Measurements from ENCODE around the gene PPP6R3.

Gene PPP6R3

DNA sequence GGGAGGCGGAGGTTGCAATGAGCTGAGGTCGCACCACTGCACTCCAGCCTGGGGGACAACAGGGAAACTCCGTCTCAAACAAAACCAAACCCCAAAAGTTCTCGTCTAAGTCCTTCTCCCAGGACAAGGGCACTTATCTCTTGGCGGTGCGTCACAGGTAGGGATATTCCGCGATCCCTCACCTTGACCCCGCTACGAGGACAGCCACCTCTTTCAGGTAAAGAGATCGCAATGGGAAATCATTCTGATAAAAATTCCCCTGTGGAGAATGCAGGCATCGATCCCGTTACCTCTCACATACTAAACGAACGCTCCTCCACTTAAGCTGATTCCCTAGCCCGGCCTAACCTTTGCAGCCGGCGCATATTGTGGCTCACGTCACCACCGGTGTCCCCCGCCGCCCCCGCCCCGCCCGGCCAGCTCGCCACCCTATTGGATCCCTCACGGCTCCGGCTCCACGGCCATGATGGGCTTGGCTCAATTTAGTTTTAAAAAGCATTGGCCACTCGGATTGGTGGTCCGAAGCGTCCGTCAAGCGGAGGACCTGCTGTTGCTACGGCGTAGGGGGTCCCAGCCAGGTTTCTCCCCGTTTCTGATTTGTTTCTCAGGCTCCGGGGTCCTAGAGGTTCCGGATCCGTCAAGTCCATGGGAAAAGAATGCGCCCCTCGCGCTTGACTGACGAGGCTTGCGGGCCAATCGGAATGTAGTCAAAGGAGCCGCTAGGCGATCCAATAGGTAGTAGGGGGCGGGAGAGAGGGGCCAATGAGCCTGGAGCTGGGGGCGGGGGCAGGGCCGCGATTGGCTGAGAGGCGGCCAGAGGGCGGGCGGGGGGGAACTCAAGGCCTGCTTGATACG, 439 bp upstream of the PPP6R3 start (continued):
- TF ChIP-seq ZNF70 (CRISPR knock-in tag; IDR thresholded peaks at IDR 0.05) (peak; percentile 30; the same call in 1 of the 2 replicates), CSDC2 (CRISPR knock-in tag; IDR thresholded peaks at IDR 0.05) (0 out of 2 replicates have a peak, but pooled peaks have one; percentile 26), RARB (CRISPR knock-in tag; IDR thresholded peaks at IDR 0.05) (peak; percentile 92; the same call in 1 of the 2 replicates), ZC3H10 (CRISPR knock-in tag; IDR thresholded peaks at IDR 0.05) (no peak)
- TF ChIP-seq, protein P1, sequence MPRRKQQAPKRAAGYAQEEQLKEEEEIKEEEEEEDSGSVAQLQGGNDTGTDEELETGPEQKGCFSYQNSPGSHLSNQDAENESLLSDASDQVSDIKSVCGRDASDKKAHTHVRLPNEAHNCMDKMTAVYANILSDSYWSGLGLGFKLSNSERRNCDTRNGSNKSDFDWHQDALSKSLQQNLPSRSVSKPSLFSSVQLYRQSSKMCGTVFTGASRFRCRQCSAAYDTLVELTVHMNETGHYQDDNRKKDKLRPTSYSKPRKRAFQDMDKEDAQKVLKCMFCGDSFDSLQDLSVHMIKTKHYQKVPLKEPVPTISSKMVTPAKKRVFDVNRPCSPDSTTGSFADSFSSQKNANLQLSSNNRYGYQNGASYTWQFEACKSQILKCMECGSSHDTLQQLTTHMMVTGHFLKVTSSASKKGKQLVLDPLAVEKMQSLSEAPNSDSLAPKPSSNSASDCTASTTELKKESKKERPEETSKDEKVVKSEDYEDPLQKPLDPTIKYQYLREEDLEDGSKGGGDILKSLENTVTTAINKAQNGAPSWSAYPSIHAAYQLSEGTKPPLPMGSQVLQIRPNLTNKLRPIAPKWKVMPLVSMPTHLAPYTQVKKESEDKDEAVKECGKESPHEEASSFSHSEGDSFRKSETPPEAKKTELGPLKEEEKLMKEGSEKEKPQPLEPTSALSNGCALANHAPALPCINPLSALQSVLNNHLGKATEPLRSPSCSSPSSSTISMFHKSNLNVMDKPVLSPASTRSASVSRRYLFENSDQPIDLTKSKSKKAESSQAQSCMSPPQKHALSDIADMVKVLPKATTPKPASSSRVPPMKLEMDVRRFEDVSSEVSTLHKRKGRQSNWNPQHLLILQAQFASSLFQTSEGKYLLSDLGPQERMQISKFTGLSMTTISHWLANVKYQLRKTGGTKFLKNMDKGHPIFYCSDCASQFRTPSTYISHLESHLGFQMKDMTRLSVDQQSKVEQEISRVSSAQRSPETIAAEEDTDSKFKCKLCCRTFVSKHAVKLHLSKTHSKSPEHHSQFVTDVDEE (CRISPR knock-in tag; IDR thresholded peaks at IDR 0.05): peak; percentile 64

DNA sequence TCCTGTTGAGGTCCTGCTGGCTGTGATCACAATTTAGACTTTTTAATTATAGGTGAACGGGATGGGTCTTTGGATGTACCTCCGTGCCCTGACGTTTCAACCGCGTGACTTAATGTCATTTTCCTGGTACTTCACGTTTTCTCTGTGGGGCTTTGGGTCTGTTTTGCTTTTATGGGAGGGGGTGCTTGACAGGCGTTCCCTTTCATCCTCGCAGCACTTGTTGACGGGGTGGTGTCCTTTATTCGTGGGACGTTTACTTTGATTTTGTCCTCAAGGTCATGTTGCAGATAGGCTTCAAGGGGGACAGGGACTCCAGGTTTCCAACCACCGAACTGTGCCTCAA, 994 bp downstream of the PPP6R3 start:
- no peak for ATAC-seq
- no peak for TF ChIP-seq GLIS3 (CRISPR knock-in tag; IDR thresholded peaks at IDR 0.05)
- no peak for TF ChIP-seq ZC3H10 (CRISPR knock-in tag; IDR thresholded peaks at IDR 0.05)

DNA sequence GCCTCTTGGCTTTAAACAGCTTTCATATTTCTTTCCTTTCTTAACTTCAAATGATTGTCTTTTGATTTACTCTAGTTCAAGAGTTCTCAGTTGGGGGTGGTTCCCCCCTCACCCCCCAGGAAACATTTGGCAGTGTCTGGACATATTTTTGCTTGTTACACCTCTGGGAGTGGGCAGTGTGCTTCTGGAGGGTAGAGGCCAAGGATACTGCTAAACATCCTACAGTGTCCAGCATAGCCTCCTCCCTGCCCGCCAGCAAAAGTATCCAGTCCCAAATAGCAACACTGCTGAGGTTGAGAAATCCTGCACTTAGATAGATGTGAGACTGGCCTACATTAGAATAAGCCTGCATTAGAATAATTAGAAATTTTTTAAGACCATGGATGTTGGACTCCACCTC, 3.2 kb downstream of the PPP6R3 start:
- TF ChIP-seq ARNTL (CRISPR knock-in tag; IDR thresholded peaks at IDR 0.05; ENCODE audit: borderline replicate concordance, low read depth) (no peak), ZC3H10 (CRISPR knock-in tag; IDR thresholded peaks at IDR 0.05) (no peak), GLIS3 (CRISPR knock-in tag; IDR thresholded peaks at IDR 0.05) (no peak), BACH2 (CRISPR knock-in tag; IDR thresholded peaks at IDR 0.05; ENCODE audit: borderline replicate concordance) (no peak), SNAI2 (CRISPR knock-in tag; IDR thresholded peaks at IDR 0.05) (no peak), TCF4 (CRISPR knock-in tag; IDR thresholded peaks at IDR 0.05; ENCODE audit: borderline replicate concordance) (no peak)
- TF ChIP-seq, protein P2, sequence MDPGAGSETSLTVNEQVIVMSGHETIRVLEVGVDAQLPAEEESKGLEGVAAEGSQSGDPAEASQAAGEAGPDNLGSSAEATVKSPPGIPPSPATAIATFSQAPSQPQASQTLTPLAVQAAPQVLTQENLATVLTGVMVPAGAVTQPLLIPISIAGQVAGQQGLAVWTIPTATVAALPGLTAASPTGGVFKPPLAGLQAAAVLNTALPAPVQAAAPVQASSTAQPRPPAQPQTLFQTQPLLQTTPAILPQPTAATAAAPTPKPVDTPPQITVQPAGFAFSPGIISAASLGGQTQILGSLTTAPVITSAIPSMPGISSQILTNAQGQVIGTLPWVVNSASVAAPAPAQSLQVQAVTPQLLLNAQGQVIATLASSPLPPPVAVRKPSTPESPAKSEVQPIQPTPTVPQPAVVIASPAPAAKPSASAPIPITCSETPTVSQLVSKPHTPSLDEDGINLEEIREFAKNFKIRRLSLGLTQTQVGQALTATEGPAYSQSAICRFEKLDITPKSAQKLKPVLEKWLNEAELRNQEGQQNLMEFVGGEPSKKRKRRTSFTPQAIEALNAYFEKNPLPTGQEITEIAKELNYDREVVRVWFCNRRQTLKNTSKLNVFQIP (CRISPR knock-in tag; IDR thresholded peaks at IDR 0.05; ENCODE audit: borderline replicate concordance, low read depth): no peak
- no peak for ATAC-seq

DNA sequence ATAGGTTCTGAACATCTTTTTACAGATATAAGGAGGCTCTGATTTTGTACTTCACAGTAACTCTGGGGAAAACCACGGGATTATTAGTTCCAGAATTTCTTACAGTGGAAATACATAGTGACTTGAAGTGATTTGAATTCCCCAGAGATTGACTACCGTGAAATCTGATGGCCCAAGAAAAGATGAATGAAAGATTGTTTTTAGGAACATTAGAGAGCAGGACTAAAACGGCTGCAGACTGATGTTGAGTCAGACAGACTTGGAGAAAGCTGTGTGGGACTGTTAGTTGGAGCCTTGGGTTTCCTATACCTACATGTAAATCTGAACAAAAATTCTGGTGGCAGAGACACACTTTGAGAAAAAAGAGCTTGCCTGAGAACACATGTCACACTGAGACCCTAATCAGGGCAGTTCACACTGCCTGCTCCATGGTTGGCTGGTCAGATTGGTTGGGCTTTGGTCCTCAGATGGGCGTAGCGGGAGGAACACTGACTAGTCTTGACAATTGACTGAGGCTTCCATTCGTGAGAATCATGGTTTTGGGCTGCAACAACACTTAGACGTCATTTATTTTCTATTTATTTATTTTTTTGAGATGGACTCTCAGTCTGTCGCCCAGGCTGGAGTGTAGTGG, 6.8 kb downstream of the PPP6R3 start:
- no peak for TF ChIP-seq TCF4 (CRISPR knock-in tag; IDR thresholded peaks at IDR 0.05; ENCODE audit: borderline replicate concordance)
- TF ChIP-seq RARB (CRISPR knock-in tag; IDR thresholded peaks at IDR 0.05): no peak
- ATAC-seq: no peak

DNA sequence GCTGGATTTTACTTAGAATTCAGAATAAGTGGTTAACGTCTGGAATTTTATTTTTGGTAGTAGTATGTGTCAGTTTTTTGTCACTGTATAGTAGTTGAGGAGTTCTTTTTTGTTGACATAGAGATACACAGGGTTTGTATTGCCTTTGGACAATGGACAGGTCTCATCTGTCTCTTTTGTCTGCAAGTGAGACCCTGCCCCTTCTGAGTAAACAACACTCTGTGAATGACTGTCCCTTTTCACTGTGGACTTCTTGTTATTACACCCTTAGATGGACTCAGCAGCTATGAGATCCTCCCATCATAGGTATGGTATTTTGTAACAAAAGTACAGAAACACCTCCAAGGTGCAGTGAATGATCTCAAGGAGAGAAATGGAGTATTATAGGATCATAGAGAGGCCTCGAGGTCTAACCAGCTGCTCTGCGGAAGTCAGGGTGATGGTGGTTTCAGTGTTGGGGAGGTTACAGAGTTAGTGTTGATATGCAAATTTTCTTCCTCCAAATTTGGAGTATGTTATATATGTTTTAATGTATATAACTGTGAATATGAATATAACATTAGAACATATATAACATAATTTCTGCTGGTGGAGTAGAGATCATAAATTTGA, 7.8 kb downstream of the PPP6R3 start:
- no peak for ATAC-seq
- TF ChIP-seq, protein P3, sequence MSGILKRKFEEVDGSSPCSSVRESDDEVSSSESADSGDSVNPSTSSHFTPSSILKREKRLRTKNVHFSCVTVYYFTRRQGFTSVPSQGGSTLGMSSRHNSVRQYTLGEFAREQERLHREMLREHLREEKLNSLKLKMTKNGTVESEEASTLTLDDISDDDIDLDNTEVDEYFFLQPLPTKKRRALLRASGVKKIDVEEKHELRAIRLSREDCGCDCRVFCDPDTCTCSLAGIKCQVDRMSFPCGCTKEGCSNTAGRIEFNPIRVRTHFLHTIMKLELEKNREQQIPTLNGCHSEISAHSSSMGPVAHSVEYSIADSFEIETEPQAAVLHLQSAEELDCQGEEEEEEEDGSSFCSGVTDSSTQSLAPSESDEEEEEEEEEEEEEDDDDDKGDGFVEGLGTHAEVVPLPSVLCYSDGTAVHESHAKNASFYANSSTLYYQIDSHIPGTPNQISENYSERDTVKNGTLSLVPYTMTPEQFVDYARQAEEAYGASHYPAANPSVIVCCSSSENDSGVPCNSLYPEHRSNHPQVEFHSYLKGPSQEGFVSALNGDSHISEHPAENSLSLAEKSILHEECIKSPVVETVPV (CRISPR knock-in tag; IDR thresholded peaks at IDR 0.05): no peak
- no peak for TF ChIP-seq TCF4 (CRISPR knock-in tag; IDR thresholded peaks at IDR 0.05; ENCODE audit: borderline replicate concordance)
- TF ChIP-seq GLIS3 (CRISPR knock-in tag; IDR thresholded peaks at IDR 0.05): no peak
- no peak for TF ChIP-seq ZNF70 (CRISPR knock-in tag; IDR thresholded peaks at IDR 0.05)
- TF ChIP-seq ZNF8 (CRISPR knock-in tag; IDR thresholded peaks at IDR 0.05): no peak
- TF ChIP-seq ZC3H10 (CRISPR knock-in tag; IDR thresholded peaks at IDR 0.05): no peak
- TF ChIP-seq ESRRG (CRISPR knock-in tag; IDR thresholded peaks at IDR 0.05): no peak
- TF ChIP-seq, protein P2 (CRISPR knock-in tag; IDR thresholded peaks at IDR 0.05; ENCODE audit: borderline replicate concordance, low read depth): no peak
- no peak for TF ChIP-seq ARNTL (CRISPR knock-in tag; IDR thresholded peaks at IDR 0.05; ENCODE audit: borderline replicate concordance, low read depth)
- TF ChIP-seq BACH2 (CRISPR knock-in tag; IDR thresholded peaks at IDR 0.05; ENCODE audit: borderline replicate concordance): no peak
- no peak for TF ChIP-seq ZNF565 (CRISPR knock-in tag; conservative IDR thresholded peaks at IDR 0.05; ENCODE audit: low read depth)
- TF ChIP-seq, protein P4, sequence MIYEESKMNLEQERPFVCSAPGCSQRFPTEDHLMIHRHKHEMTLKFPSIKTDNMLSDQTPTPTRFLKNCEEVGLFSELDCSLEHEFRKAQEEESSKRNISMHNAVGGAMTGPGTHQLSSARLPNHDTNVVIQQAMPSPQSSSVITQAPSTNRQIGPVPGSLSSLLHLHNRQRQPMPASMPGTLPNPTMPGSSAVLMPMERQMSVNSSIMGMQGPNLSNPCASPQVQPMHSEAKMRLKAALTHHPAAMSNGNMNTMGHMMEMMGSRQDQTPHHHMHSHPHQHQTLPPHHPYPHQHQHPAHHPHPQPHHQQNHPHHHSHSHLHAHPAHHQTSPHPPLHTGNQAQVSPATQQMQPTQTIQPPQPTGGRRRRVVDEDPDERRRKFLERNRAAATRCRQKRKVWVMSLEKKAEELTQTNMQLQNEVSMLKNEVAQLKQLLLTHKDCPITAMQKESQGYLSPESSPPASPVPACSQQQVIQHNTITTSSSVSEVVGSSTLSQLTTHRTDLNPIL (CRISPR knock-in tag; IDR thresholded peaks at IDR 0.05; ENCODE audit: low read depth): no peak
- TF ChIP-seq ISL1 (CRISPR knock-in tag; IDR thresholded peaks at IDR 0.05): no peak
- no peak for TF ChIP-seq RARB (CRISPR knock-in tag; IDR thresholded peaks at IDR 0.05)
- TF ChIP-seq, protein P5, sequence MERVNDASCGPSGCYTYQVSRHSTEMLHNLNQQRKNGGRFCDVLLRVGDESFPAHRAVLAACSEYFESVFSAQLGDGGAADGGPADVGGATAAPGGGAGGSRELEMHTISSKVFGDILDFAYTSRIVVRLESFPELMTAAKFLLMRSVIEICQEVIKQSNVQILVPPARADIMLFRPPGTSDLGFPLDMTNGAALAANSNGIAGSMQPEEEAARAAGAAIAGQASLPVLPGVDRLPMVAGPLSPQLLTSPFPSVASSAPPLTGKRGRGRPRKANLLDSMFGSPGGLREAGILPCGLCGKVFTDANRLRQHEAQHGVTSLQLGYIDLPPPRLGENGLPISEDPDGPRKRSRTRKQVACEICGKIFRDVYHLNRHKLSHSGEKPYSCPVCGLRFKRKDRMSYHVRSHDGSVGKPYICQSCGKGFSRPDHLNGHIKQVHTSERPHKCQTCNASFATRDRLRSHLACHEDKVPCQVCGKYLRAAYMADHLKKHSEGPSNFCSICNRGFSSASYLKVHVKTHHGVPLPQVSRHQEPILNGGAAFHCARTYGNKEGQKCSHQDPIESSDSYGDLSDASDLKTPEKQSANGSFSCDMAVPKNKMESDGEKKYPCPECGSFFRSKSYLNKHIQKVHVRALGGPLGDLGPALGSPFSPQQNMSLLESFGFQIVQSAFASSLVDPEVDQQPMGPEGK (CRISPR knock-in tag; IDR thresholded peaks at IDR 0.05; ENCODE audit: borderline replicate concordance): no peak
- TF ChIP-seq TOX (CRISPR knock-in tag; IDR thresholded peaks at IDR 0.05; ENCODE audit: borderline replicate concordance): no peak
- no peak for TF ChIP-seq CSDC2 (CRISPR knock-in tag; IDR thresholded peaks at IDR 0.05)
- TF ChIP-seq SNAI2 (CRISPR knock-in tag; IDR thresholded peaks at IDR 0.05): no peak
